HepG2 (cell line): ENCODE measurements around the gene PANK1. TPM values are rescaled to one million over a fixed set of nuclear protein-coding genes. Genes with fewer than 3 reads are reported as not detected.

Experiments used
- ATAC-seq: fragments of 200-7000 bp; cut with Tn5 transposase; 3 replicates; pipeline ENCODE4 v1.9.1; 2020; ENCODE audit warnings: mild to moderate bottlenecking, moderate library complexity
- BruUV-seq: library from RNA; stranded (reverse); fragments of 400-500 nt; replicated peaks from 2 replicates; lab custom pipeline; 2021; lab: Mats Ljungman, UMichigan
- CTCF ChIA-PET: fragments of 300-600 bp; formaldehyde crosslinking; extraction: SDS; loops from one replicate; lab custom pipeline; 2021; ENCODE audit warnings: low total read pairs, inconsistent platforms, low intra/inter-chr PET ratio; lab: Yijun Ruan, JAX
- POLR2A ChIA-PET: fragments of 350-600 bp; sonication (Branson Sonifier 250); formaldehyde crosslinking; loops from one replicate; lab custom pipeline; 2020; ENCODE audit warnings: antibody characterized with exemption, inconsistent platforms; lab: Yijun Ruan, JAX
- DNase-seq: peaks from one replicate; pipeline ENCODE4 v3.0.0-alpha.2; 2015; ENCODE audit warnings: low spot score
- FAIRE-seq: peaks from 3 replicates; lab custom pipeline; 2011; peaks lifted over from hg19 to GRCh38; lab: Jason Lieb, UNC
- H2AFZ ChIP-seq: one replicate; pipeline ENCODE4 v1.6.1; 2011; ENCODE audit warnings: low read length, inconsistent platforms
- H3K27ac ChIP-seq: fragments of 300-600 bp; 3 replicates; pipeline ENCODE4 v1.8.0; 2011; ENCODE audit warnings: mixed run types, mild to moderate bottlenecking, mixed read lengths, low read length, inconsistent platforms; ENCODE audit not compliant: insufficient read depth; ENCODE audit errors: extremely low read length
- H3K27me3 ChIP-seq, 2 experiments: fragments of 200-600 bp in 1 of 2; 2 replicates in 1 of 2; 3 replicates in 1 of 2; pipeline versions ENCODE4 v1.6.0 to v1.8.0; 2011; ENCODE audit warnings: low read length in 2 of 2, mild to moderate bottlenecking in 2 of 2, moderate library complexity in 2 of 2, inconsistent platforms in 1 of 2; ENCODE audit not compliant: insufficient read depth in 2 of 2, control insufficient read depth in 1 of 2
- H3K36me3 ChIP-seq, 2 experiments: fragments of 200-600 bp in 1 of 2; replicated peaks in 1 of 2; 2 replicates in 1 of 2; 3 replicates in 1 of 2; pipeline versions ENCODE4 v1.5.1 to v1.8.0; 2011; ENCODE audit warnings: low read length in 2 of 2, inconsistent platforms in 1 of 2; ENCODE audit not compliant: insufficient read depth in 2 of 2, control insufficient read depth in 1 of 2
- H3K4me1 ChIP-seq: 2 replicates; pipeline ENCODE4 v1.5.1; 2012; ENCODE audit warnings: low read length, inconsistent platforms; ENCODE audit not compliant: insufficient read depth
- H3K4me2 ChIP-seq: 2 replicates; pipeline ENCODE4 v1.6.0; 2011; ENCODE audit warnings: low read depth, low read length, inconsistent platforms
- H3K4me3 ChIP-seq, 3 experiments: fragments of 200-600 bp in 1 of 3; sonication (generic), shearing (Covaris generic) in 1 of 3; replicated peaks in 1 of 3; 2 replicates each; pipeline ENCODE4 v1.5.1; 2011 to 2016; ENCODE audit warnings: low read length in 3 of 3, inconsistent platforms in 2 of 3, low read depth in 2 of 3, mild to moderate bottlenecking in 2 of 3, control low read depth in 1 of 3, mixed read lengths in 1 of 3; ENCODE audit not compliant: insufficient read depth in 1 of 3
- H3K79me2 ChIP-seq: one replicate; pipeline ENCODE4 v1.6.1; 2011; ENCODE audit warnings: low read length, inconsistent platforms; ENCODE audit not compliant: insufficient read depth
- H3K9ac ChIP-seq: 2 replicates; pipeline ENCODE4 v1.6.0; 2011; ENCODE audit warnings: mild to moderate bottlenecking, low read depth, low read length, inconsistent platforms; ENCODE audit not compliant: insufficient read depth
- H3K9me3 ChIP-seq: 2 replicates; pipeline ENCODE4 v1.5.1; 2012; ENCODE audit warnings: mild to moderate bottlenecking, low read length
- H4K20me1 ChIP-seq: 2 replicates; pipeline ENCODE4 v1.6.0; 2011; ENCODE audit warnings: inconsistent platforms, mild to moderate bottlenecking, low read length, moderate library complexity; ENCODE audit not compliant: insufficient read depth
- DNMT1 ChIP-seq: sonication (generic); formaldehyde crosslinking; IDR thresholded peaks from 2 replicates; pipeline ENCODE4 v1.5.1; 2020; ENCODE audit warnings: mild to moderate bottlenecking, missing genetic modification reagents
- IKZF4 ChIP-seq: sonication (generic); formaldehyde crosslinking; IDR thresholded peaks from 2 replicates; pipeline ENCODE4 v1.5.1; 2020; ENCODE audit warnings: borderline replicate concordance, mild to moderate bottlenecking, low read depth, missing genetic modification reagents; ENCODE audit errors: not compliant biosample characterization
- IKZF5 ChIP-seq: IDR thresholded peaks from 2 replicates; pipeline ENCODE4 v1.6.1; 2018; ENCODE audit warnings: missing genetic modification reagents, mild to moderate bottlenecking, missing compliant biosample characterization
- MBD4 ChIP-seq: IDR thresholded peaks from 2 replicates; pipeline ENCODE4 v1.6.1; 2012; ENCODE audit warnings: low read length, inconsistent platforms, borderline replicate concordance
- MTA3 ChIP-seq: sonication (generic); formaldehyde crosslinking; IDR thresholded peaks from 2 replicates; pipeline ENCODE4 v1.4.0; 2020; ENCODE audit warnings: missing genetic modification reagents
- PHF21A ChIP-seq: sonication (generic); formaldehyde crosslinking; IDR thresholded peaks from 2 replicates; pipeline ENCODE4 v1.5.0; 2020; ENCODE audit warnings: mild to moderate bottlenecking, missing genetic modification reagents
- THYN1 ChIP-seq: sonication (generic); formaldehyde crosslinking; IDR thresholded peaks from 2 replicates; pipeline ENCODE4 v1.8.1; 2023; ENCODE audit warnings: low read depth, mild to moderate bottlenecking, moderate library complexity, missing genetic modification reagents, borderline replicate concordance
- TOE1 ChIP-seq: sonication (generic); formaldehyde crosslinking; IDR thresholded peaks from 2 replicates; pipeline ENCODE4 v1.4.0; 2020; ENCODE audit warnings: mild to moderate bottlenecking, missing genetic modification reagents
- ZBTB33 ChIP-seq: sonication (generic); formaldehyde crosslinking; IDR thresholded peaks from 2 replicates; pipeline ENCODE4 v1.4.0; 2020; ENCODE audit warnings: missing genetic modification reagents
- ZNF260 ChIP-seq: sonication (generic); formaldehyde crosslinking; IDR thresholded peaks from 2 replicates; pipeline ENCODE4 v1.4.0; 2020; ENCODE audit warnings: missing genetic modification reagents, low read depth, mild to moderate bottlenecking, borderline replicate concordance
- ZNF264 ChIP-seq: sonication (generic); formaldehyde crosslinking; IDR thresholded peaks from 2 replicates; pipeline ENCODE4 v1.4.0; 2020; ENCODE audit warnings: missing genetic modification reagents
- ZNF558 ChIP-seq: sonication (generic); formaldehyde crosslinking; IDR thresholded peaks from 2 replicates; pipeline ENCODE4 v1.9.0; 2022; ENCODE audit warnings: mild to moderate bottlenecking, missing genetic modification reagents, borderline replicate concordance
- ZNF562 ChIP-seq: sonication (generic); formaldehyde crosslinking; IDR thresholded peaks from 2 replicates; pipeline ENCODE4 v1.8.0; 2022; ENCODE audit warnings: missing genetic modification reagents, borderline replicate concordance
- WGBS: methylation state at CpG from one replicate; pipeline ENCODE4 v1.1.6; 2017; ENCODE audit warnings: low lambda C conversion rate; 5-methylcytosine and 5-hydroxymethylcytosine counted together
- in situ Hi-C: cut with HindIII; loops from 2 replicates; pipeline ENCODE4 v1.10.0; 2017; ENCODE audit warnings: low pct_unique_long_range_greater_than_20kb; ENCODE audit not compliant: extremely low pct_ligation_motif_present
- intact Hi-C: fragments of 100-400 bp; cut with micrococcal nuclease; formaldehyde crosslinking; loops from one replicate; pipeline ENCODE4 v1.10.0; 2022; ENCODE audit not compliant: unreplicated experiment
- polyA plus RNA-seq, 8 experiments: library from polyadenylated mRNA; depleted of rRNA in 3 of 8; stranded (reverse) in 7 of 8; unstranded in 1 of 8; fragments of >200 nt; fragmentation: Illumina TruSeq in 4 of 8; extraction: Trizol in 4 of 8; gene quantifications; 2 replicates each; pipeline versions ENCODE4 v1.2.1 to v1.2.3, GENCODE V29; 2011 to 2016; ENCODE audit warnings: low read depth in 4 of 8, missing spikeins in 1 of 8, mixed read lengths in 1 of 8; ENCODE audit not compliant: insufficient read depth in 1 of 8
- total RNA-seq, 5 experiments: library from RNA; depleted of rRNA; stranded (reverse); fragments of >200 nt; fragmentation: Illumina TruSeq; extraction: Trizol; gene quantifications; 2 replicates each; pipeline ENCODE4 v1.2.3, GENCODE V29; 2016; ENCODE audit warnings: low read depth in 1 of 5
- TF ChIP-seq, protein P1 (sequence below): sonication (generic); formaldehyde crosslinking; IDR thresholded peaks from 2 replicates; pipeline ENCODE4 v1.5.0; 2020; ENCODE audit warnings: mild to moderate bottlenecking, missing genetic modification reagents, borderline replicate concordance

The PANK1 gene
- total and polyA plus RNA-seq, 2 of the 13 experiments (the other 11 are each of a cell fraction or from before 2014, with no cell fraction given): 18.2 to 33.3 TPM

DNA sequence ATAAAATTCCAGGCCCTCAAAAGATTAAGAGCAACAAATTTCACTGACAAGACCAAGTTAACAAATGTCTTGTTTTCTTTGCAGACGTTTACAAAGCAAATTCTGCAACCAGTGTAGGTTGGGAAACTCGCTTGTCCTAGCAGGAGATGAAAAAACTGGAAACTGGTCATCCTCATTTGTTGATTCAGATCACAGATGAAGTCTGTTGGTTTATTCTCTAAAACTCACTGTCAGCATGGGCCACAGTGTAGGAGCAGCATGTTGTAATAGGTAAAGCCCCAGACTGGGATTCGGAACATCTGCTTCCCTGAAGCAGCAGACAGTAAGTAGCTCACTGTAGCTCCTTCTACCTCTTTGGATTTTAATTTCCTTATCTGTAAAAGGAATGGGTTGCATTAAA lies 31.5 kb downstream of the PANK1 start:
- in situ Hi-C loops: no loop called here

DNA sequence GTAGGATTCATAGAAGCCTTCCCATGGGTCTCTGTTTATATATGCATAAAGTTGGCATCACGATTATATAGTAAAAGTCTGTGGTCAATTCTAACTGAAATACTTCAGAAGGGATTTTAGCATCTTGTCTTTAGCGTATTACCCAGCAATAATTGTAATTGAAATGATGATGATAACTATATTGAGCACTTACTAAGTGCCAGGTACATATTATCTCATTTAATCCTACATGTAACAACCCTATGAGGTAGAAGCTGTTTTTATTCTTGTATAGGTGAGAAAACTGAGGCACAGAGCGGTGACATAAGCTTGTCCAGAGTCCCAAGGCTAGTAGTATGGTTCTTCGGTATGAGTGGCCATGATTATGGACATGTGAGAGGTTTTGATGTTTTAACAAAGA lies 33.8 kb downstream of the PANK1 start:
- no peak for FAIRE-seq
- WGBS: 97% methylated on average over 4 of the region's 4 CpGs
- Histone ChIP-seq H3K79me2 (peaks cover 5% of the 10 kb centered on the region), H2AFZ (no peak overlapping the region), H3K9me3 (no peaks in the 10 kb centered on the region), H3K27me3 (no peaks in the 10 kb centered on the region), H3K4me2 (no peak overlapping the region), H3K4me1 (peaks cover 18% of the 10 kb centered on the region), H3K9ac (no peak overlapping the region), H3K27ac (no peak overlapping the region), H4K20me1 (no peaks in the 10 kb centered on the region), H3K36me3 (peaks cover 8 to 42% of the 10 kb centered on the region in 2 experiments), H3K4me3 (no peak overlapping the region)
- intact Hi-C loops: no loop called here
- no TSS peak for BruUV-seq
- ATAC-seq: no peak
- ChIA-PET POLR2A (no interaction called here), CTCF (no interaction called here)
- no peak for DNase-seq
- in situ Hi-C loops: no loop called here
- TF ChIP-seq MBD4 (no peak), MTA3 (CRISPR knock-in tag) (no peak), PHF21A (CRISPR knock-in tag) (no peak), ZNF562 (CRISPR knock-in tag) (no peak), THYN1 (no peak), TOE1 (CRISPR knock-in tag) (no peak), DNMT1 (no peak), ZNF558 (no peak), IKZF5 (CRISPR knock-in tag) (no peak), ZBTB33 (CRISPR knock-in tag) (no peak)

More for the DNA sequence above, 31.5 kb downstream of the PANK1 start:
- DNase-seq (no peak), FAIRE-seq (no peak), ATAC-seq (no peak)
- TF ChIP-seq ZNF264 (CRISPR knock-in tag) (no peak), ZNF260 (no peak), IKZF4 (CRISPR knock-in tag) (no peak)
- TF ChIP-seq, protein P1, sequence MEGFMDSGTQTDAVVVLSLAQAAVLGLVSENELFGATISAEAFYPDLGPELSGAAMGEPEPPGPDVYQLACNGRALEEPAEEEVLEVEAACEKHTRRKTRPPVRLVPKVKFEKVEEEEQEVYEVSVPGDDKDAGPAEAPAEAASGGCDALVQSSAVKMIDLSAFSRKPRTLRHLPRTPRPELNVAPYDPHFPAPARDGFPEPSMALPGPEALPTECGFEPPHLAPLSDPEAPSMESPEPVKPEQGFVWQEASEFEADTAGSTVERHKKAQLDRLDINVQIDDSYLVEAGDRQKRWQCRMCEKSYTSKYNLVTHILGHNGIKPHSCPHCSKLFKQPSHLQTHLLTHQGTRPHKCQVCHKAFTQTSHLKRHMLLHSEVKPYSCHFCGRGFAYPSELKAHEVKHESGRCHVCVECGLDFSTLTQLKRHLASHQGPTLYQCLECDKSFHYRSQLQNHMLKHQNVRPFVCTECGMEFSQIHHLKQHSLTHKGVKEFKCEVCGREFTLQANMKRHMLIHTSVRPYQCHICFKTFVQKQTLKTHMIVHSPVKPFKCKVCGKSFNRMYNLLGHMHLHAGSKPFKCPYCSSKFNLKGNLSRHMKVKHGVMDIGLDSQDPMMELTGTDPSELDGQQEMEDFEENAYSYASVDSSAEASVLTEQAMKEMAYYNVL (CRISPR knock-in tag): no peak
- intact Hi-C loops: no loop called here
- no peaks in the 10 kb centered on the region for H4K20me1 ChIP-seq
- H3K4me2 ChIP-seq: no peak overlapping the region
- peaks cover 12% of the 10 kb centered on the region for H3K79me2 ChIP-seq
- WGBS: 81% methylated on average over 3 of the region's 3 CpGs
- H3K4me3 ChIP-seq: no peak overlapping the region
- no TSS peak for BruUV-seq
- H3K9me3 ChIP-seq: no peaks in the 10 kb centered on the region
- peaks cover 7 to 32% of the 10 kb centered on the region in 2 experiments for H3K36me3 ChIP-seq
- CTCF ChIA-PET: no interaction called here
- H3K27me3 ChIP-seq: no peaks in the 10 kb centered on the region
- POLR2A ChIA-PET: no interaction called here
- H3K9ac ChIP-seq: no peak overlapping the region
- H2AFZ ChIP-seq: no peak overlapping the region
- no peak overlapping the region for H3K27ac ChIP-seq
- H3K4me1 ChIP-seq: peaks cover 30% of the 10 kb centered on the region
